OCI-LY7 (cell line): Measurements from ENCODE around the gene YIPF7. TPM values are rescaled to one million over a fixed set of nuclear protein-coding genes. Genes with fewer than 3 reads are reported as not detected.
A peak's percentile ranks its signal among the peaks of the same experiment; 100 is the strongest.

Experiments used
- BruUV-seq: library from RNA; stranded (reverse); fragments of 400-500 nt; replicated peaks from 2 replicates; lab custom pipeline; 2021; lab: Mats Ljungman, UMichigan
- CTCF ChIA-PET: fragments of 300-600 bp; sonication (Branson Sonifier 250); formaldehyde crosslinking; loops from one replicate; lab custom pipeline; 2022; ENCODE audit warnings: antibody characterized with exemption; ENCODE audit not compliant: unreplicated experiment; lab: Charles Lee
- POLR2A ChIA-PET: fragments of 300-600 bp; sonication (Branson Sonifier 250); formaldehyde crosslinking; loops from one replicate; lab custom pipeline; 2022; ENCODE audit warnings: antibody characterized with exemption; lab: Charles Lee
- DNase-seq: peaks from one replicate; pipeline ENCODE4 v3.0.0-alpha.2; 2015; ENCODE audit warnings: low spot score
- H2AFZ ChIP-seq: fragments of 200-600 bp; sonication (generic), shearing (Covaris generic); 2 replicates; pipeline ENCODE4 v1.6.1; 2014; ENCODE audit warnings: mild to moderate bottlenecking, antibody characterized with exemption, low read length, moderate library complexity
- H3K27ac ChIP-seq: fragments of 200-600 bp; sonication (generic); 2 replicates; pipeline ENCODE4 v1.5.1; 2014; ENCODE audit warnings: mixed run types, low read depth, mild to moderate bottlenecking, moderate library complexity, low read length, inconsistent platforms; ENCODE audit not compliant: poor library complexity, severe bottlenecking
- H3K36me3 ChIP-seq: fragments of 200-600 bp; sonication (generic); 2 replicates; pipeline ENCODE4 v1.6.1; 2014; ENCODE audit warnings: mild to moderate bottlenecking, antibody characterized with exemption, low read length, moderate library complexity, mixed read lengths; ENCODE audit not compliant: insufficient read depth
- H3K4me1 ChIP-seq: fragments of 200-600 bp; sonication (generic); 2 replicates; pipeline ENCODE4 v1.5.1; 2014; ENCODE audit warnings: mild to moderate bottlenecking, low read length; ENCODE audit not compliant: insufficient read depth, poor library complexity, severe bottlenecking
- H3K4me2 ChIP-seq: fragments of 200-600 bp; sonication (generic); 2 replicates; pipeline ENCODE4 v1.6.1; 2014; ENCODE audit warnings: mild to moderate bottlenecking, low read length
- H3K4me3 ChIP-seq: fragments of 200-600 bp; sonication (generic); 2 replicates; pipeline ENCODE4 v1.5.1; 2014; ENCODE audit warnings: mild to moderate bottlenecking, low read depth, low read length; ENCODE audit not compliant: poor library complexity, severe bottlenecking
- H3K79me2 ChIP-seq: fragments of 200-600 bp; sonication (generic); 2 replicates; pipeline ENCODE4 v1.6.1; 2016; ENCODE audit warnings: low read depth, mild to moderate bottlenecking, low read length, moderate library complexity, mixed read lengths; ENCODE audit not compliant: insufficient read depth
- H3K9me2 ChIP-seq: fragments of 200-600 bp; sonication (generic); 2 replicates; pipeline ENCODE4 v1.6.1; 2016; ENCODE audit warnings: mild to moderate bottlenecking, low read length, mixed read lengths; ENCODE audit not compliant: insufficient read depth
- H3K9me3 ChIP-seq: fragments of 200-600 bp; sonication (generic); 2 replicates; pipeline ENCODE4 v1.6.1; 2014; ENCODE audit warnings: mild to moderate bottlenecking, mixed run types, low read length, mixed read lengths
- H4K20me1 ChIP-seq: fragments of 200-600 bp; sonication (generic); 2 replicates; pipeline ENCODE4 v1.6.1; 2014; ENCODE audit warnings: mild to moderate bottlenecking, antibody characterized with exemption, low read length, moderate library complexity, mixed read lengths; ENCODE audit not compliant: insufficient read depth
- CTCF ChIP-seq: fragments of 200-600 bp; sonication (generic); conservative IDR thresholded peaks from 2 replicates; pipeline ENCODE4 v1.5.1; 2014; ENCODE audit warnings: mild to moderate bottlenecking, antibody characterized with exemption, low read length, moderate library complexity, mixed read lengths
- EZH2phosphoT487 ChIP-seq: fragments of 200-600 bp; sonication (generic); IDR thresholded peaks from 2 replicates; pipeline ENCODE4 v1.6.1; 2018; ENCODE audit warnings: low read depth, borderline replicate concordance, mild to moderate bottlenecking, mixed run types, antibody characterized with exemption, low read length, moderate library complexity, mixed read lengths
- intact Hi-C: fragments of 100-400 bp; cut with micrococcal nuclease; formaldehyde crosslinking; loops from one replicate; pipeline ENCODE4 v1.10.0; 2022; ENCODE audit not compliant: unreplicated experiment
- total RNA-seq, 2 experiments: library from RNA; depleted of rRNA in 1 of 2; stranded (reverse); fragments of >200 nt in 1 of 2; shearing (Covaris generic) in 1 of 2; gene quantifications; 2 replicates each; pipeline ENCODE4 v1.2.3, GENCODE V29; 2014 to 2022

YIPF7 gene
- total RNA-seq, 2 experiments from 2014 or later, result not detected

DNA sequence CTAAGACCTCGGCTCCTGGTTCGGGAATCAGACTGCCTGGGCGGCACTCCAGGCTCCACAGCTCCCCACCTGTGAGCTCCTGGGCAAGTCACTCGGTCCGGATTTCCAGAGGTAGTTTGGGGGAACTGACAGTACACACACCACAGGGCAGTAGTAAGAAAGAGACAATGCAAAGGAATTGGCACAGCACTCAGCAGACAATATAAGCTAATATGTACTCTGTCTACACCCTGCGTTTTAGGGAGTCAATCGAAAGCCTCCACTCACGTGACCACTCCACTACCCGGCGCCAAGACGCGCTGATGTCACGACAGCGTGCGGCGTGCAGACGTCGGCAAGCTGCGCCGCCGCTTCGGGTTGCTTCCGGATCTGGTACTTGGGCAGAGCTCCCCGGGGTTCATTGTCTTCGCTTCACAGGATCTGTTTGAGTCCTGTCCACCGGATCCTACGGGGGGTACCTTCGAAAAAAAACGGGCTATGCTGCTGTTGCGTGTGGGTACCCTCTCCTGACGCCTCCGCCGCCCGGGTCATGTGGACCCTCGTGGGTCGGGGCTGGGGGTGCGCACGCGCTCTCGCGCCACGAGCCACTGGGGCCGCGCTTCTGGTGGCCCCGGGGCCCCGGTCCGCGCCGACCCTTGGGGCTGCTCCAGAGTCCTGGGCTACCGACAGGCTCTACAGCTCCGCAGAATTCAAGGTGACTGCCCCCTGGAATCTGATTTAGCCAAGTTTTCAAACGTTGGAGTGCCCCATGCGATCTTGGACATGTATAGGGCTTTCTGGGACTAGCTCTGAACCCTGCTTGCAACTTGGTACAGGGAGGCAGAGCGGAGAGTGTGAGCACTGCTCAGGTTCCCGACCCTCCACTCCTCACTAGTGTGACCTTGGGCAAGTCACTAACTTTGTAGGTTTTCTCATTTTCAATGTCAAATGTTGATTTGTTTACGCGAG lies 26.9 kb upstream of the YIPF7 start, which contains the start of gene GUF1:
Gene GUF1, plus strand, starts transcription at position 327 of the 948 bp plus-strand sequence. Its CDS starts 203 bp downstream, at position 530.
- H4K20me1 ChIP-seq, result peaks cover 25% of the 10 kb centered on the region; the same call in 1 of the 2 replicates
- H3K9me2 ChIP-seq, result no peaks in the 10 kb centered on the region
- ChIA-PET CTCF (no interaction called here), POLR2A (interaction anchor here (0.6 to 3.6 kb wide), 14 partner anchors 9 to 1822 kb away, joined by 3 to 42 read pairs (median 4); partner anchors contain the start of gene GNPDA2)
- H2AFZ ChIP-seq, result peak within 1 kb of the TSS; percentile 96
- DNase-seq, result peak; percentile 92
- H3K79me2 ChIP-seq, result peaks cover 30% of the 10 kb centered on the region
- peak within 1 kb of the TSS; percentile 57 for H3K27ac ChIP-seq
- no peaks in the 10 kb centered on the region for H3K9me3 ChIP-seq
- no TSS peak for BruUV-seq
- peak within 1 kb of the TSS; percentile 85 for H3K4me3 ChIP-seq
- H3K36me3 ChIP-seq, result peaks cover 28% of the 10 kb centered on the region
- peaks cover 23% of the 10 kb centered on the region for H3K4me1 ChIP-seq
- intact Hi-C loops, result loop anchor here (1.0 kb wide), 1 partner anchor 48 kb away; the partner anchor contains the start of gene GNPDA2
- H3K4me2 ChIP-seq, result peak within 1 kb of the TSS; percentile 90
- TF ChIP-seq EZH2phosphoT487 (no peak), CTCF (no peak)

DNA sequence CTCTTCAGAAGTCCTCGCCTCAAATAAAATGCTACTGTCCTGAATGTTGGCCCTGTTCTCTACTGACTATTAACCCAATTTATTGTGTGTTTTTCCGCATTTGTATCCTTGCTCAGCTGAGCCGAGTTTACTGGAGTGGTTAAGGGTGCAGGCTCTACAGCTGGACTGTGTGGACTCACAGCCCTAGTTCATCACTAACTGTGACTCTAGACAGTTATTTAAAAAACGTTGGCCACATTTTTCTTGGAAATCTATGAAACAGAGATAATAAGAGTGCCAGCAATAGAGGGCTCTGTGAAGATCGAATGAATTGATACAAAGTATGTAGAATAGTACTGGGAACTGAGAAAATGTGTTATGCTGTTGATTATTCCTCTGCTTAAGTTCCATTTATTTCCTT lies 23.9 kb upstream of the YIPF7 start:
- H3K9me3 ChIP-seq, result no peaks in the 10 kb centered on the region
- POLR2A ChIA-PET, result no interaction called here
- no peak for DNase-seq
- TF ChIP-seq CTCF, result no peak
- TF ChIP-seq EZH2phosphoT487, result no peak
- H2AFZ ChIP-seq, result no peak overlapping the region
- no TSS peak for BruUV-seq
- CTCF ChIA-PET, result no interaction called here
- no peaks in the 10 kb centered on the region for H3K36me3 ChIP-seq
- intact Hi-C loops, result no loop called here
- H3K4me2 ChIP-seq, result no peak overlapping the region
- H3K4me3 ChIP-seq, result no peak overlapping the region
- peaks cover 16% of the 10 kb centered on the region for H3K4me1 ChIP-seq
- peaks cover 12% of the 10 kb centered on the region; the same call in 1 of the 2 replicates for H4K20me1 ChIP-seq
- H3K9me2 ChIP-seq, result no peaks in the 10 kb centered on the region
- H3K79me2 ChIP-seq, result peaks cover 19% of the 10 kb centered on the region
- no peak overlapping the region for H3K27ac ChIP-seq
